Ovary (tissue), 9 donors: ENCODE results near the gene NEK1. TPM values are rescaled to one million over a fixed set of nuclear protein-coding genes. Genes with fewer than 3 reads are reported as not detected.
A peak's percentile ranks its signal among the peaks of the same experiment; 100 is the strongest.

ENCODE experiments used
- DNase-seq, 5 donors: peaks; one replicate each; pipeline ENCODE4 v3.0.0-alpha.2; 2019 to 2020
- H3K27ac ChIP-seq, 2 donors: fragments of 200-600 bp; one replicate each; pipeline versions ENCODE4 v1.5.1 to v1.8.0; 2019 to 2022
- H3K27me3 ChIP-seq: fragments of 200-600 bp; one replicate; pipeline ENCODE4 v1.8.0; 2022
- H3K36me3 ChIP-seq: fragments of 200-600 bp; sonication (generic); one replicate; pipeline ENCODE4 v1.5.1; 2019
- H3K4me1 ChIP-seq: one replicate; pipeline ENCODE4 v1.8.1; 2013; ENCODE audit warnings: mild to moderate bottlenecking, moderate library complexity; ENCODE audit not compliant: insufficient read depth
- H3K4me3 ChIP-seq: fragments of 200-600 bp; sonication (generic); one replicate; pipeline ENCODE4 v1.5.1; 2017
- H3K9me3 ChIP-seq, 2 donors: fragments of 200-600 bp in 1 of 2; sonication (generic) in 1 of 2; one replicate each; pipeline versions ENCODE4 v1.5.1 to v1.8.1; 2013 to 2019; ENCODE audit warnings: mild to moderate bottlenecking in 1 of 2, moderate library complexity in 1 of 2
- EP300 ChIP-seq: sonication (generic); formaldehyde crosslinking; IDR thresholded peaks from one replicate; pipeline ENCODE4 v1.6.1; 2017; ENCODE audit warnings: antibody characterized with exemption
- POLR2A ChIP-seq: fragments of 450-650 bp; IDR thresholded peaks from one replicate; pipeline ENCODE4 v1.6.1; 2017; ENCODE audit warnings: antibody characterized with exemption, mild to moderate bottlenecking, moderate library complexity
- WGBS, 3 donors: extraction: QIAGEN DNeasy Blood & Tissue Kit in 1 of 3; methylation state at CpG; one replicate each; pipeline versions ENCODE4 v1.1.5 to v1.1.7; 2013 to 2017; 5-methylcytosine and 5-hydroxymethylcytosine counted together
- intact Hi-C, 4 donors: fragments of 100-400 bp; cut with DNase I; formaldehyde crosslinking; loops; one replicate each; pipeline versions ENCODE4 v1.11.0 to v1.15.1; 2022 to 2023
- polyA plus RNA-seq, 2 donors: library from polyadenylated mRNA; stranded (reverse); fragments of 200-250 nt in 1 of 2; fragments of 350-450 nt in 1 of 2; fragmentation: Illumina TruSeq in 1 of 2; extraction: RNeasy Lipid Tissue Mini Kit (QIAGEN cat#74804) in 1 of 2; gene quantifications; one replicate each; pipeline ENCODE4 v1.2.3, GENCODE V29; 2013 to 2014
- total RNA-seq, 7 donors: library from RNA; depleted of rRNA in 2 of 7; stranded (reverse); fragments of >200 nt in 2 of 7; fragmentation: NEBNext Ultra II Directional in 3 of 7; extraction: Animal tissue kit (Norgen Biotek cat#: 25700) in 3 of 7; gene quantifications; one replicate each; pipeline versions ENCODE4 v1.1.0 to v1.2.4, GENCODE V29; 2016 to 2023
- TF ChIP-seq, protein P1 (sequence below), 3 donors: fragments of 450-650 bp in 2 of 3; fragments of 200-600 bp in 1 of 3; IDR thresholded peaks; one replicate each; pipeline versions ENCODE4 v1.5.1 to v1.8.0; 2016 to 2022; ENCODE audit warnings: antibody characterized with exemption in 3 of 3, mild to moderate bottlenecking in 1 of 3
- donor health status: DM: no; HTN: no; CAD: no; lungs with moderate emphysema.
- donor health status: DM: no; HTN: no; CAD: no.
- donor health status: Bipolar disorder and iron deficiency.
- donor health status: DM: yes; HTN: yes; CAD: no.
- donor health status: DM: no; HTN: no; CAD: no.
- donor health status: DM: yes; HTN: yes; CAD: no.

NEK1 gene
- total and polyA plus RNA-seq, 9 donors: 8.7 to 29.5 (median 22.0) TPM

GRCh38 chr4:169615467-169616106 is 3.2 kb upstream of the NEK1 start:
- no peak for TF ChIP-seq POLR2A
- TF ChIP-seq EP300: no peak
- TF ChIP-seq, protein P1, sequence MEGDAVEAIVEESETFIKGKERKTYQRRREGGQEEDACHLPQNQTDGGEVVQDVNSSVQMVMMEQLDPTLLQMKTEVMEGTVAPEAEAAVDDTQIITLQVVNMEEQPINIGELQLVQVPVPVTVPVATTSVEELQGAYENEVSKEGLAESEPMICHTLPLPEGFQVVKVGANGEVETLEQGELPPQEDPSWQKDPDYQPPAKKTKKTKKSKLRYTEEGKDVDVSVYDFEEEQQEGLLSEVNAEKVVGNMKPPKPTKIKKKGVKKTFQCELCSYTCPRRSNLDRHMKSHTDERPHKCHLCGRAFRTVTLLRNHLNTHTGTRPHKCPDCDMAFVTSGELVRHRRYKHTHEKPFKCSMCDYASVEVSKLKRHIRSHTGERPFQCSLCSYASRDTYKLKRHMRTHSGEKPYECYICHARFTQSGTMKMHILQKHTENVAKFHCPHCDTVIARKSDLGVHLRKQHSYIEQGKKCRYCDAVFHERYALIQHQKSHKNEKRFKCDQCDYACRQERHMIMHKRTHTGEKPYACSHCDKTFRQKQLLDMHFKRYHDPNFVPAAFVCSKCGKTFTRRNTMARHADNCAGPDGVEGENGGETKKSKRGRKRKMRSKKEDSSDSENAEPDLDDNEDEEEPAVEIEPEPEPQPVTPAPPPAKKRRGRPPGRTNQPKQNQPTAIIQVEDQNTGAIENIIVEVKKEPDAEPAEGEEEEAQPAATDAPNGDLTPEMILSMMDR (IDR thresholded peaks at IDR 0.05): no peak

DNA sequence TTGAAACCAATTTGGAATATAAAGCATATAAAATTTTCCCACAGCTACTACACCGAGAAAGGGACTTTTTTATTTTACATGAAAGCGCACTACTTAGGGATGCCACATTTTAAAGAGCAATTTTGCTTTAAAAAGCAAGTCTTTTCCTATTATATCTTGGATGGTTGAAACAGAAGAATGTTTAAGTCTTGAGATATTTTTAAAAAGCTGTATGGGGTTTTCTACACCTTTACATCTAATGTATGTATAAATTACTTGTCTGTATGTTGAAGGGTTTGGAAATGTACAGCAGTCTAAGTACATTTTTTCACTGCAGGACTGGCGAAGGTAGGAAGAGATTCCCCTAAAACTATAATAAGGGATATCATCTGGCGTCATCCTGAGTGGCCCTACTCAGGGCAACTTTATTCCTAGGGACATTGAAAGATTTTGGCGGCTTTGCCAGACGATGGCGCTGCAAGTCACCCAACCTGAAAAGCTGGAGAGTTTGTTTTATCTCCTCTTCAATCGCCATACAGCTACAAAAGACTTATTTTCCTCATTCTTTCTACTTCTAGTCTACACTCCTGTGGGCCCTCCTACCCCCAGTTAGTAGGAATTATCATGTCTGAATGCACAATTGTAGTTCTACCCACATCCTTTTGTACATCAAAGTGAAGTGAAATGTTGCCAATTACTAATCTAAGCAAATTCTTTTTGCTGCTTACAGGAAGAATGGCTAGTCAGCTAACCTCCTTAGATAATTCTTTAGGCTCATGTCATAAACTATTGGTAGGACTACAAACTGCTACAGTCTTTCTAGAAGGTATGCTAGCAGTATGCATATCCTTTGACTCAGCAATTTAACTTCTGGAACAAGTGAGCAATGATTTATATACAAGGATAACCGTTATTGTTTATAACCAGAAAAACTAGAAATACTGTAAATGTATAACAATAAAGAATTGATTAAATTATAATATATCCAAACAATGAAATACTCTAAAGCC is 782 bp upstream of the NEK1 start:
- H3K4me3 ChIP-seq: peak overlapping the region; percentile 93
- H3K27me3 ChIP-seq: no peaks in the 10 kb centered on the region
- peak overlapping the region in 1 of 2 donors; percentile 94 for H3K27ac ChIP-seq
- H3K9me3 ChIP-seq: no peaks in the 10 kb centered on the region
- no peaks in the 10 kb centered on the region for H3K4me1 ChIP-seq
- TF ChIP-seq, protein P1 (IDR thresholded peaks at IDR 0.05): peak; percentile 14 to 45 (median 27)
- no peak for TF ChIP-seq EP300
- DNase-seq: peak; percentile 43 to 75 (median 63)
- 1 to 2% (median 2%) methylated on average over 9 of the region's 9 CpGs for WGBS, 3 donors
- H3K36me3 ChIP-seq: no peaks in the 10 kb centered on the region
- intact Hi-C loops: no loop called here

More at GRCh38 chr4:169615467-169616106, 3.2 kb upstream of the NEK1 start:
- no peaks in the 10 kb centered on the region for H3K9me3 ChIP-seq
- no peak overlapping the region for H3K27ac ChIP-seq
- H3K36me3 ChIP-seq: no peaks in the 10 kb centered on the region
- DNase-seq: no peak
- H3K4me3 ChIP-seq: no peak overlapping the region
- no peaks in the 10 kb centered on the region for H3K27me3 ChIP-seq
- intact Hi-C loops: loop anchor here in 1 of 4 donors (5.0 kb wide), 1 partner anchor 42 kb away; no protein-coding TSS in a partner anchor
- WGBS, 3 donors: 75 to 83% (median 77%) methylated on average over 4 of the region's 4 CpGs
- H3K4me1 ChIP-seq: no peaks in the 10 kb centered on the region

- DNase-seq: no peak
- WGBS, 3 donors: 21 to 33% (median 23%) methylated on average over 4 of the region's 4 CpGs
- intact Hi-C loops: no loop called here
- TF ChIP-seq EP300: no peak
- TF ChIP-seq POLR2A: no peak
- TF ChIP-seq, protein P1 (IDR thresholded peaks at IDR 0.05): no peak
- peak overlapping the region in 1 of 2 donors; percentile 94 for H3K27ac ChIP-seq
- peak overlapping the region; percentile 93 for H3K4me3 ChIP-seq
- no peaks in the 10 kb centered on the region for H3K9me3 ChIP-seq
- H3K27me3 ChIP-seq: no peaks in the 10 kb centered on the region
- no peaks in the 10 kb centered on the region for H3K36me3 ChIP-seq
- H3K4me1 ChIP-seq: no peaks in the 10 kb centered on the region
Measured at GRCh38 chr4:169611157-169611556, 1.2 kb downstream of the NEK1 start.

DNA sequence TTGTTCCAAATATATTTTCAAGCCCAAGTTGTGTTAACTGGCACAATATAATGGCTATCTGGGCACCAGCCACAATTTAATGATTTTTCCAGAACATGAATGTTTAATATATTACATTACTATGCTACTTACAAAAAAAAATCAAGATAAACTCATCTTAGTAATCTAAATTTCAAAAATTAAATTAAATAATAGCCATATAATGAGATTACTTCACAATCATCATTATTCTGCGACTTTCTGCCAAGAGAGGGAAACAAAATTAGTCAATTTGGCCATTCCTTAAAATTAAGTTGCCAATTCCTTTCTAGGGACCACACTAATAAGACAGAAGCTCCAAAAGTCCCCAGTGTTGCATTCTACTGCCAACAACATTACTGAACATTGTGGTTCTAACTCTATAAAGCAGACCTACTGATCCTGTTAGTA is 7.5 kb downstream of the NEK1 start:
- no peaks in the 10 kb centered on the region for H3K36me3 ChIP-seq
- no peaks in the 10 kb centered on the region for H3K4me1 ChIP-seq
- H3K9me3 ChIP-seq: no peaks in the 10 kb centered on the region
- H3K27me3 ChIP-seq: no peaks in the 10 kb centered on the region
- TF ChIP-seq, protein P1 (IDR thresholded peaks at IDR 0.05): no peak
- no peak overlapping the region for H3K4me3 ChIP-seq
- no peak for DNase-seq
- 80 to 96% (median 96%) methylated on average over 1 of the region's 1 CpG for WGBS, 3 donors
- intact Hi-C loops: no loop called here
- H3K27ac ChIP-seq: no peak overlapping the region
